COLO668 (cell line): Measurements from ENCODE around the gene COL28A1.
"Not testable (repeated sequence)": the region's sequence is repeated elsewhere in the genome, so short reads cannot be mapped to it uniquely, and the experiment has no call there.

Experiments
- DNase-seq: peaks from one replicate; lab custom pipeline; 2025; ENCODE audit not compliant: unreplicated experiment; lab: John Stamatoyannopoulos, UW

COL28A1 gene

GRCh38 chr7:7421826-7422225 is 113.8 kb downstream of the COL28A1 start:
- DNase-seq, result no peak

- no peak for DNase-seq
Measured at GRCh38 chr7:7418997-7419396, 116.7 kb downstream of the COL28A1 start.

GRCh38 chr7:7417851-7418250 is 117.8 kb downstream of the COL28A1 start:
- DNase-seq, result no peak

- no peak for DNase-seq
Measured at GRCh38 chr7:7417414-7417813, 118.3 kb downstream of the COL28A1 start.

- peak; percentile 23 for DNase-seq
Measured at GRCh38 chr7:7416031-7416858, 119.4 kb downstream of the COL28A1 start.

- DNase-seq, result no peak
Measured at GRCh38 chr7:7414791-7415603, 120.7 kb downstream of the COL28A1 start.

GRCh38 chr7:7408001-7408770 is 127.5 kb downstream of the COL28A1 start:
- no peak for DNase-seq

GRCh38 chr7:7405461-7405860 is 130.2 kb downstream of the COL28A1 start:
- DNase-seq, result no peak

- no peak for DNase-seq
Measured at GRCh38 chr7:7399707-7400106, 136.0 kb downstream of the COL28A1 start.

GRCh38 chr7:7395785-7396184 is 139.9 kb downstream of the COL28A1 start:
- DNase-seq, result no peak

GRCh38 chr7:7388164-7388563 is 147.5 kb downstream of the COL28A1 start:
- not testable (repeated sequence) for DNase-seq

GRCh38 chr7:7385421-7385820 is 150.3 kb downstream of the COL28A1 start:
- DNase-seq, result no peak

- DNase-seq, result no peak
Measured at GRCh38 chr7:7384228-7384627, 151.4 kb downstream of the COL28A1 start.

- DNase-seq, result no peak
Measured at GRCh38 chr7:7375538-7375937, 160.1 kb downstream of the COL28A1 start.

GRCh38 chr7:7370076-7370475 is 165.6 kb downstream of the COL28A1 start:
- DNase-seq, result no peak

- no peak for DNase-seq
Measured at GRCh38 chr7:7369134-7369533, 166.5 kb downstream of the COL28A1 start.

GRCh38 chr7:7354674-7355073 is 181.0 kb downstream of the COL28A1 start:
- DNase-seq, result no peak

- no peak for DNase-seq
Measured at GRCh38 chr7:7352845-7353244, 182.8 kb downstream of the COL28A1 start.

- no peak for DNase-seq
Measured at GRCh38 chr7:7351832-7352231, 183.8 kb downstream of the COL28A1 start.

- DNase-seq, result no peak
Measured at GRCh38 chr7:7351156-7351555, 184.5 kb downstream of the COL28A1 start.

GRCh38 chr7:7349156-7349555 is 186.5 kb downstream of the COL28A1 start:
- no peak for DNase-seq
